Effector memory CD4-positive, alpha-beta T cell (primary cell): ENCODE data around the gene SLF1.

ENCODE experiments used
- DNase-seq, 3 donors: peaks; one replicate each; pipeline ENCODE4 v3.0.0-alpha.2; 2020
- H3K27ac ChIP-seq: 2 replicates; pipeline ENCODE4 v1.7.0; 2013; ENCODE audit warnings: mild to moderate bottlenecking, low read length, moderate library complexity; ENCODE audit not compliant: insufficient read depth, poor library complexity, severe bottlenecking
- H3K27me3 ChIP-seq: replicated peaks from 2 replicates; pipeline ENCODE4 v1.7.0; 2013; ENCODE audit warnings: mild to moderate bottlenecking, low read length; ENCODE audit not compliant: insufficient read depth, control insufficient read depth, poor library complexity, severe bottlenecking
- H3K36me3 ChIP-seq: 2 replicates; pipeline ENCODE4 v1.7.0; 2013; ENCODE audit warnings: mild to moderate bottlenecking, low read length, moderate library complexity; ENCODE audit not compliant: control insufficient read depth, insufficient read depth
- H3K4me1 ChIP-seq: 2 replicates; pipeline ENCODE4 v1.7.0; 2013; ENCODE audit warnings: low read length, mild to moderate bottlenecking; ENCODE audit not compliant: control insufficient read depth, insufficient read depth, poor library complexity, severe bottlenecking
- H3K4me3 ChIP-seq: 2 replicates; pipeline ENCODE4 v1.7.0; 2013; ENCODE audit warnings: low read length, low read depth, mild to moderate bottlenecking; ENCODE audit not compliant: insufficient read depth, poor library complexity, severe bottlenecking
- H3K9me3 ChIP-seq: 2 replicates; pipeline ENCODE4 v1.7.0; 2013; ENCODE audit warnings: mild to moderate bottlenecking, low read length, moderate library complexity; ENCODE audit not compliant: control insufficient read depth

Gene SLF1

DNA sequence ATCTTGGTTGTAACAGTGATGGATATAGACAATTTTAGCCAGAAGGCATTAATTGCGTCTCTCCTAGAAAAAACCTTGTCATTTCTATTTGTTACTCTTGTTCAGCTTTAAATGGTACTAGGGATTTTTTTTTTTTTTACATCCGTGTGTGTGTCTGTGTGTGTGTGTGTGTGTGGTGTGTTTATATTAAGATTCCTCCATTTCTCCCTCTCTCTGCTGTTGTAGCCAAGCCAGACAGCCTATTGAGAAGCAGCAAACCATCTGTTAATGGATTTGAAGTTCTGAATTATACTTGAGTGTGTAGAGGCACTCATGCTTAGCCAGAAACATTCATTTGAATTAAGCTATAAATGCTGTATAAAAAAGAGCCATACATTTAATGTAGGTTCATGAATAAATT is 72.3 kb downstream of the SLF1 start:
- H3K27ac ChIP-seq, result no peak overlapping the region
- no peaks in the 10 kb centered on the region for H3K9me3 ChIP-seq
- H3K27me3 ChIP-seq, result no peaks in the 10 kb centered on the region
- H3K4me1 ChIP-seq, result no peaks in the 10 kb centered on the region
- no peak for DNase-seq
- peaks cover 9% of the 10 kb centered on the region for H3K36me3 ChIP-seq
- H3K4me3 ChIP-seq, result no peak overlapping the region

DNA sequence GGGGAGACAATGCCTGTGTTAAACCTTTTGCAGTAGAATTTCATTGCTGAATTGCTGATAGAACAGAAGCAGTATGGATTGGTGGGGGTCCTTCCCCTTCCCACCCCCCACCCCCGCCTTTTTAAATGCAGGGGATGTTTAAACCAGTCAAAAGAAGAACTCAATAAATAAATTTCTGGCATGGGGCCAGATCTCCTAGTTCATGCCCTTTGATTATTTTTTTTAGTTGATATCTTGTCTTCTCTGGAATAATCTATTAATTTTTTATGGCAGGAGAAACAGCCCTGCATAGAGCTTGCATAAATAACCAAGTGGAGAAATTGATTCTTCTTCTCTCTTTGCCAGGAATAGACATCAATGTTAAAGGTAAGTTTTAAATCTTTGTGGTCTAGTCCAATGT is 72.8 kb downstream of the SLF1 start:
- H3K4me1 ChIP-seq, result no peaks in the 10 kb centered on the region
- no peaks in the 10 kb centered on the region for H3K9me3 ChIP-seq
- DNase-seq, result no peak
- H3K27ac ChIP-seq, result no peak overlapping the region
- H3K36me3 ChIP-seq, result peaks cover 9% of the 10 kb centered on the region
- H3K27me3 ChIP-seq, result no peaks in the 10 kb centered on the region
- no peak overlapping the region for H3K4me3 ChIP-seq

DNA sequence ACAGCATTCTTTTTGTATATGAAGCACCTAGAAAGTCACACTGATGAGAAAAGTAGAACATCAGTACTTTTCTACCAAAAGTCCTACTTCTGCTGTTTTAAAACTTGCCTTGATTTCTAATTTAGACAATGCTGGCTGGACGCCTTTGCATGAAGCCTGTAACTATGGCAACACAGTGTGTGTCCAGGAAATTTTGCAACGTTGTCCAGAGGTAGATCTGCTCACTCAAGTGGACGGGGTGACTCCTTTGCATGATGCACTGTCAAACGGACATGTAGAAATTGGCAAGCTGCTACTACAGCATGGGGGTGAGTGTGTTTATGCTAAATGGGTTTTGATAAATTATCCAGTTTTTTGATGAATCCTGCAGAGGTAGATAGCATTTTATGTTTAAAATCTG is 73.5 kb downstream of the SLF1 start:
- H3K36me3 ChIP-seq, result peaks cover 9% of the 10 kb centered on the region
- DNase-seq, result no peak
- no peak overlapping the region for H3K27ac ChIP-seq
- H3K4me3 ChIP-seq, result no peak overlapping the region
- no peaks in the 10 kb centered on the region for H3K9me3 ChIP-seq
- H3K27me3 ChIP-seq, result no peaks in the 10 kb centered on the region
- H3K4me1 ChIP-seq, result no peaks in the 10 kb centered on the region

DNA sequence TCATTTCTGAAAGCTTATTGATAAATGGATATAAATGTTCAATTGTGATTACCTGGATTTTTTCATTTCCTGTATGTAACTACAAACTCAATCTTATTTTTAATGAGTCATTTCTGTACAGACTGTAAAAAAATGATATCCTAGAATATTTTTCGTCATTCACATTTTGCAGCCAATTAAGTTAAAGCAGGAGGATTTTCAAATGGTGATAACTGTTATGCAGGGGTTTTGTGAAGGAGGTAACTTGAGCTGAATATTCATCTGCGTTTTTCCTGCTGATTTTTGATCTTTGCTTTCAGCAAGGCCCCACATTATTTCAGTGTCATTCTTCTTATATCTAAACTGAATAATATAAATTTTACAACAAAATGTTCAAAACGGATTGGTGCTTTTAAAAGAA is 74.1 kb downstream of the SLF1 start:
- Histone ChIP-seq H3K9me3 (no peaks in the 10 kb centered on the region), H3K27me3 (no peaks in the 10 kb centered on the region), H3K27ac (no peak overlapping the region), H3K36me3 (peaks cover 9% of the 10 kb centered on the region), H3K4me1 (no peaks in the 10 kb centered on the region), H3K4me3 (no peak overlapping the region)
- no peak for DNase-seq

DNA sequence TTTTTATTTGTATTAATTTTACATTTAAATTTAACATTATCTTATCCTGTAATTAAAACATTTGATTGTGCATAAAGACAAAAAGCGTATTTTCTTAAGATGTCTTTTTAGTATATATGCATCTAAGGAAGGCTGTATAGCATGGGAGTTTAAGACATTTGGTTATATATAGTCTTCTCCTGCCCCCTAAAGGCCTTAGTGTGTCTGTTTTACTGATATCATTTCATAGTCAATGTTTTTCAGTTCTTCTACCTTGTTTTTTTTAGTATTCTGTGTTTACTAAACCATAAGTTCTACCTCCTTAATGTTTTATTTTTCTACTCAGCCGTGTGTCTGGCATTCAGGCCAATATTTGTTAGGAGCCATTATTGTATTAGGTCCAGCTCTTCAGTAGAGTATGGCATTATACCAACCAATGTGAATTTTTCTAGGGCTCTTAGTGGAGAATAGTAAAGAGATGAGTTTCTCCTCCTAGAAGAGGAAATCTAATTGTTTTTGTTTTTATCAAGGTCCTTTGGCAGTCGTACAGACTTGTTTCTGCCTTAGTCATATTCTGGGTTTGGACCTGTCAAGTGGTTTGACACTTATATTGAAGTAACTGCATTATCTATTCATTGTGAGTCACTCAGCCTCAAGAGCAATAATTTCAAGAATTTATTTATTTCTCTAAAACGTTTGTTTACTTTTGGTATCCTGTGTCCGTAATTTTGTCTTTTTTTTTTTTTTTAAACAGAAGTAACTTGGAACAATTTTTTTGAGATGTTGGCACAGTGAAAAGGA is 74.8 kb downstream of the SLF1 start:
- Histone ChIP-seq H3K27ac (no peak overlapping the region), H3K4me3 (no peak overlapping the region)

DNA sequence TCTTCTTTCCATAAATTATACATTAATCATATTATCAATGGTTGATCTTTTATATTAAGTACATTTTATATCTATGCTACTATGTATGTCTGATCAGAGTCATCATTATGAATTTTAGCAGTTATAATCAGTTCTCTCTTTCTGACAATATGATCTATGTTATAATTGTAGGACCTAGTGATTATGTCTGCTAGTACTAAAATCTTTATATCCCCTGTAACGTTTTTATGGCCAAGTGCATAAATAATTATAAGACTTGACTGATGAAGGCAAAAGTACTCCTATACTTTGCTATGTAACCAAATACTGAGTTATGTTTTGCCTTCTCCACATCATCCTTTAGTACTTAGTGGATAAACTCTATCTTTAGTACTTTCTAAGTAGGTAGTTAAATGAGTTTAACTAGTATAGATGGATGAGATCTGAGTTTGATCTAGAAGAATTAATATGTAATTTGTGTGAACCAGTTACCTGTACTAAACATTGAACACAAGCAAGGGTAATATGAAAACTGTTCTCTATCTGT is 75.4 kb downstream of the SLF1 start:
- Histone ChIP-seq H3K4me3 (no peak overlapping the region), H3K4me1 (no peaks in the 10 kb centered on the region), H3K27ac (no peak overlapping the region), H3K27me3 (no peaks in the 10 kb centered on the region), H3K36me3 (peaks cover 7% of the 10 kb centered on the region), H3K9me3 (no peaks in the 10 kb centered on the region)
- no peak for DNase-seq

More for the DNA sequence above, 74.8 kb downstream of the SLF1 start:
- no peak for DNase-seq
- H3K9me3 ChIP-seq, result no peaks in the 10 kb centered on the region
- peaks cover 9% of the 10 kb centered on the region for H3K36me3 ChIP-seq
- no peaks in the 10 kb centered on the region for H3K4me1 ChIP-seq
- H3K27me3 ChIP-seq, result no peaks in the 10 kb centered on the region

DNA sequence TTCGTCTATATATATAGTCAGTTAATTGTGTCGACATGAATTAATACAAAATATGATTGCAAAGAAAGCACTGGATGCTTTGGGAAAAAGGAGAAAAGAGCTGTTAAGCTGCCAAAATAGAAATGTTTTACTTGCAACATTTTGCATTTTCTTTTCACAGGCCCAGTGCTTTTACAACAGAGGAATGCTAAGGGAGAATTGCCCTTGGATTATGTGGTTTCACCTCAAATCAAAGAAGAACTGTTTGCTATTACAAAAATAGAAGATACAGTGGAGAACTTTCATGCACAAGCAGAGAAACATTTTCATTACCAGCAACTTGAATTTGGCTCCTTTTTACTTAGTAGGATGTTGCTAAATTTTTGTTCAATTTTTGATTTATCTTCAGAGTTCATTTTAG is 76.2 kb downstream of the SLF1 start:
- DNase-seq, result no peak
- H3K4me3 ChIP-seq, result no peak overlapping the region

DNA sequence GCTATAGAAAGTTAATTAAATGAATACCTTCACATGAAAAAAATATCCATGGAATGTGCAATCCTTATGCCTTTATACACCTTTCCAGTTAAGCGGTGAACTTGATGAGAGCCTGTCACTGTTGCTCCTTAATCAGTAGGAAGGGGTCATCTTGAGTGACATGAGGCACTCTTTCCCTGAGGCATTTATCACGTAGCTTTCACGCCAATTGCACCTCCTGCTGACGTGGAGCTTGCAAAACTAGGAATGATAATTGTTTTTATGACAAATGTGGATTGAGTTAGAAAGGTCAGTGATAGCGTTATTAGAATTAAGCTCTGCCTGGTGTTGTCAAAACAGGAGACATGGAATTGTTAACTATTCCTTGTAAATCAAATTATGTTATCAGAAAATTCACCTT is 79.7 kb downstream of the SLF1 start:
- no peak for DNase-seq
- H3K9me3 ChIP-seq, result no peaks in the 10 kb centered on the region
- H3K4me1 ChIP-seq, result no peaks in the 10 kb centered on the region
- H3K4me3 ChIP-seq, result no peak overlapping the region
- no peaks in the 10 kb centered on the region for H3K27me3 ChIP-seq
- H3K27ac ChIP-seq, result no peak overlapping the region
- H3K36me3 ChIP-seq, result peaks cover 4% of the 10 kb centered on the region

More for the DNA sequence above, 76.2 kb downstream of the SLF1 start:
- Histone ChIP-seq H3K36me3 (peaks cover 4% of the 10 kb centered on the region), H3K9me3 (no peaks in the 10 kb centered on the region), H3K27me3 (no peaks in the 10 kb centered on the region), H3K4me1 (no peaks in the 10 kb centered on the region), H3K27ac (no peak overlapping the region)

DNA sequence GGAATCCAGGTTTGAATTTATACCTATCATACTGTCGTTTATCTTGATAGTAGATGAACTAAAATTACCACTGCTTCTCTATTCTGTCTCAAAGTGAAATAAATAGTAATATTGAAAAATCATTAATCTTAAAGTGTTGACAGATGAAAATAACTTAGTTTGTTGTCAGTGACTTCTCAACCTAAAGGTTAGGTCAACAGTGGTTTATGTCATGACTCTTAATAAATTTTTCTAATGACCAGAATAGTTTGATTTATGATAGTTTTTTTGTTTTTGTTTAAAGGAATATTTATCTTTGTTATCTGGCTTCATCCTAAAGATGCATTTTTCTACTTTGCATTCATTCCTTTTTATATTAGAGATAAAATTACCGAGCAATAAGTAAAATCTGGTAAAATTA is 81.1 kb downstream of the SLF1 start:
- Histone ChIP-seq H3K27me3 (no peaks in the 10 kb centered on the region), H3K27ac (no peak overlapping the region), H3K4me3 (no peak overlapping the region), H3K9me3 (no peaks in the 10 kb centered on the region), H3K4me1 (no peaks in the 10 kb centered on the region), H3K36me3 (no peaks in the 10 kb centered on the region)
- DNase-seq, result no peak

DNA sequence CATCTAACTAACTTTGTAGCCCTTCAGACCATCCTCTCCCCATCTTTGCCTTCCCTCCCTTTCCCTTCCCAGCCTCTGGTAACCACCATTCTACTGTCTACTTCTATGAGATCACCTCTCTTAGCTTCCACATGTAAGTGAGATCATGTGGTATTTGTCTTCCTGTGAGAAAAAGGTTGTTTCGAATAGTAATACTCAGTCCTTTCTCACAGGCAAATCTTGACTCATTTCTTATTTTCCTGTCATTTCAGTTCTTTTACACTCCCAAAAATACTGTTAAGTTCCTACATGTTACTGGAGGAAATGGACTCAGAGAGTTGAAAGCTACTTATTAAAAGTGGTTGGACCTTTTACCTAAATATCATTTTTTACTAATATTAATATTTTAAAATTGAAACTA is 82.1 kb downstream of the SLF1 start:
- H3K4me3 ChIP-seq, result no peak overlapping the region
- DNase-seq, result no peak
- H3K27ac ChIP-seq, result no peak overlapping the region

More for the DNA sequence above, 82.1 kb downstream of the SLF1 start:
- no peaks in the 10 kb centered on the region for H3K4me1 ChIP-seq
- no peaks in the 10 kb centered on the region for H3K9me3 ChIP-seq
- no peaks in the 10 kb centered on the region for H3K27me3 ChIP-seq
- no peaks in the 10 kb centered on the region for H3K36me3 ChIP-seq
